Kidney (tissue), 14 donors: ENCODE data around the gene JAK1. TPM values are rescaled to one million over a fixed set of nuclear protein-coding genes. Genes with fewer than 3 reads are reported as not detected.

Experiments
- DNase-seq, 5 donors: peaks; one replicate each; pipeline ENCODE4 v3.0.0-alpha.2; 2013 to 2020
- FAIRE-seq: peaks from 2 replicates; lab custom pipeline; 2012; peaks lifted over from hg19 to GRCh38; lab: Jason Lieb, UNC
- H3K27ac ChIP-seq, 2 donors: one replicate each; pipeline ENCODE4 v1.7.0; 2013; ENCODE audit warnings: low read depth in 2 of 2, low read length in 2 of 2, inconsistent platforms in 1 of 2
- H3K27me3 ChIP-seq: one replicate; pipeline ENCODE4 v1.7.1; 2013; ENCODE audit warnings: low read length, inconsistent platforms; ENCODE audit not compliant: control insufficient read depth, insufficient read depth
- H3K36me3 ChIP-seq, 3 donors: one replicate each; pipeline versions ENCODE4 v1.7.0 to v1.7.1; 2013; ENCODE audit warnings: low read length in 3 of 3, control low read depth in 1 of 3, inconsistent platforms in 1 of 3; ENCODE audit not compliant: insufficient read depth in 3 of 3, control insufficient read depth in 2 of 3
- H3K4me1 ChIP-seq, 3 donors: one replicate each; pipeline versions ENCODE4 v1.7.0 to v1.7.1; 2013; ENCODE audit warnings: low read length in 3 of 3, inconsistent platforms in 1 of 3, low read depth in 1 of 3; ENCODE audit not compliant: control insufficient read depth in 2 of 3, insufficient read depth in 2 of 3
- H3K4me3 ChIP-seq, 3 donors: one replicate each; pipeline versions ENCODE4 v1.7.0 to v1.8.1; 2013; ENCODE audit warnings: low read length in 3 of 3, control low read depth in 1 of 3, inconsistent platforms in 1 of 3
- H3K9ac ChIP-seq, 3 donors: one replicate each; pipeline versions ENCODE4 v1.7.0 to v1.7.1; 2013; ENCODE audit warnings: low read length in 3 of 3, control low read depth in 1 of 3, inconsistent platforms in 1 of 3
- H3K9me3 ChIP-seq, 3 donors: one replicate each; pipeline versions ENCODE4 v1.7.0 to v1.7.1; 2013; ENCODE audit warnings: low read length in 3 of 3, control low read depth in 1 of 3, inconsistent platforms in 1 of 3; ENCODE audit not compliant: control insufficient read depth in 2 of 3, insufficient read depth in 1 of 3
- CTCF ChIP-seq: IDR thresholded peaks from 3 replicates; pipeline ENCODE4 v1.5.1; 2012; ENCODE audit warnings: mild to moderate bottlenecking, moderate library complexity, borderline replicate concordance; ENCODE audit not compliant: insufficient read depth; ENCODE audit errors: extremely low read depth
- intact Hi-C: fragments of 100-400 bp; cut with DNase I; formaldehyde crosslinking; loops from one replicate; pipeline ENCODE4 v1.11.1; 2022
- polyA plus RNA-seq: library from polyadenylated mRNA; stranded (reverse); fragments of 350-450 nt; fragmentation: Illumina TruSeq; extraction: RNeasy Lipid Tissue Mini Kit (QIAGEN cat#74804); gene quantifications from one replicate; pipeline ENCODE4 v1.2.3, GENCODE V29; 2014; ENCODE audit warnings: low read depth, low replicate concordance; ENCODE audit not compliant: insufficient read depth
- total RNA-seq: library from RNA; stranded (reverse); fragmentation: NEBNext Ultra II Directional; extraction: Animal tissue kit (Norgen Biotek cat#: 25700); gene quantifications from one replicate; pipeline ENCODE4 v1.2.1, GENCODE V29; 2021
- donor health status: control.
- donor health status: control.
- donor health status: control.
- donor health status: control.
- donor health status: control.
- donor health status: DM: yes; HTN: yes; CAD: no.
- donor health status: Normal renal cell carcinoma (clear cell type).

The JAK1 gene
- total and polyA plus RNA-seq, 2 donors from 2014 or later: 33.6 to 173 TPM

DNA sequence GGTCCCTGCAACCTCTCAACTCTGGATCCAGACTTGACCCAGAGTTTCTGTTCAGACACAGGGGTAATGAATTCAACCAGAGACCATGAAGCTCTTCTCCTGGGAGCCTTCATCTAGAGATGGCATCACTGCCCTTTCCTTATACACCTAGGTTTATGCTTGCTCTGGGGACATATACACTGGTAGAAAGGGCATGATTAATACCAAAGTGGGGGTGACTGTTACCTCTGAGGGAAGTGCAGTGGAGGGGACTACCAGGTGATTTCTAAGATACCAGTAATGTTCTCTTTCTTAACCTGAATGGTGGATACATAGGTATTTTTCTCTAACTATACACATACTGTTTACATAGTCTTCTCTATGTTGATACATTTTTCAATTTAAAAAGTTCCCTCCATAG, 48.4 kb downstream of the JAK1 start:
- FAIRE-seq (no peak), DNase-seq (no peak)
- no peak for TF ChIP-seq CTCF
- intact Hi-C loops: no loop called here
- H3K9ac ChIP-seq: no peak overlapping the region
- H3K27ac ChIP-seq: no peak overlapping the region
- H3K9me3 ChIP-seq: no peaks in the 10 kb centered on the region
- H3K27me3 ChIP-seq: no peaks in the 10 kb centered on the region
- H3K4me1 ChIP-seq: peaks cover 0 to 28% (median 21%) of the 10 kb centered on the region in 3 donors
- H3K4me3 ChIP-seq: no peak overlapping the region
- H3K36me3 ChIP-seq: no peaks in the 10 kb centered on the region

DNA sequence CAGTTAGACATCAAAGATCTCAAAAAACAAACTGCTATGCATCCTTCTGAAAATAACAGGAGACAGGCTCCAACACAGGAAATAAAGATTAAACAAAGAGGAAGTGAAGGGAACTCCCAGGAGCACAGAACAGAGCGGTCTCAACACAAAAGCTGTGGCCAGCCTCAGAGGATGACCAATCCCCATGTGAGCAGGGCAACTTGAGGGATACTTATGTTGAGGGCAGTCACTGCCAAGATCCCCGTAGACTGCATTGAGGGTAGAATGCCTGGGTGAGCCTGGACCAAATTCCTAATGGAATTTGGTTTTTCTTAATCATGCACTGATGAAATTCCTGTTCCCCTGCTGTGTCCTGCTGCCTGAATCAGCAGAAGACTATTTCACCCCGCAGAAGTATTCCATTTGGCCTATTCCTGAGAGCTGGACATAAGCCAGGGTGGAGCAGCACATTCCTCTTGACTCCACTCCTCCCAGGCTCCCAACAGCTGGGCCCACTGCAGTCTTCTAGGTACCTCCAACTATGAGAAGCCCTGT, 49.0 kb downstream of the JAK1 start:
- TF ChIP-seq CTCF: no peak
- no peaks in the 10 kb centered on the region for H3K27me3 ChIP-seq
- DNase-seq: peak in 2 of 5 donors; percentile 59 to 74
- no peak overlapping the region for H3K27ac ChIP-seq
- H3K9me3 ChIP-seq: no peaks in the 10 kb centered on the region
- intact Hi-C loops: no loop called here
- no peak overlapping the region for H3K9ac ChIP-seq
- no peak for FAIRE-seq
- no peaks in the 10 kb centered on the region for H3K36me3 ChIP-seq
- H3K4me3 ChIP-seq: no peak overlapping the region
- H3K4me1 ChIP-seq: peaks cover 0 to 30% (median 23%) of the 10 kb centered on the region in 3 donors

- no peaks in the 10 kb centered on the region for H3K9me3 ChIP-seq
- peaks cover 0 to 31% (median 26%) of the 10 kb centered on the region in 3 donors for H3K4me1 ChIP-seq
- H3K4me3 ChIP-seq: no peak overlapping the region
- H3K27ac ChIP-seq: peak overlapping the region; percentile 34 to 41
- no peak for TF ChIP-seq CTCF
- DNase-seq (peak in 2 of 5 donors; percentile 54 to 78), FAIRE-seq (peak; percentile 19)
- no peaks in the 10 kb centered on the region for H3K36me3 ChIP-seq
- intact Hi-C loops: no loop called here
- H3K9ac ChIP-seq: no peak overlapping the region
- H3K27me3 ChIP-seq: no peaks in the 10 kb centered on the region
These were observed 50.7 kb downstream of the JAK1 start for GRCh38 chr1:64915381-64916274.
